Prostate gland (tissue), 2 donors: Measurements from ENCODE around the gene DNAH14. TPM values are rescaled to one million over a fixed set of nuclear protein-coding genes. Genes with fewer than 3 reads are reported as not detected.
"Not testable (repeated sequence)": the region's sequence is repeated elsewhere in the genome, so short reads cannot be mapped to it uniquely, and the experiment has no call there.

Experiments
- DNase-seq: peaks from one replicate; pipeline ENCODE4 v3.0.0-alpha.2; 2019; ENCODE audit warnings: low spot score
- H3K27ac ChIP-seq, 2 donors: fragments of 200-600 bp; sonication (generic); 2 replicates each; pipeline ENCODE4 v1.5.1; 2017 to 2019
- H3K27me3 ChIP-seq: fragments of 200-600 bp; sonication (generic); replicated peaks from 2 replicates; pipeline ENCODE4 v1.5.1; 2019; ENCODE audit not compliant: insufficient read depth
- H3K36me3 ChIP-seq, 2 donors: fragments of 200-600 bp; sonication (generic); 1 replicate in 1 of 2; 2 replicates in 1 of 2; pipeline versions ENCODE4 v1.5.1 to v1.8.1; 2017 to 2019
- H3K4me1 ChIP-seq: fragments of 200-600 bp; sonication (generic); replicated peaks from 2 replicates; pipeline ENCODE4 v1.5.1; 2019
- H3K4me3 ChIP-seq, 2 donors: fragments of 200-600 bp; sonication (generic); 2 replicates each; pipeline ENCODE4 v1.5.1; 2017 to 2019
- H3K9me3 ChIP-seq: fragments of 200-600 bp; sonication (generic); 2 replicates; pipeline ENCODE4 v1.5.1; 2017
- CTCF ChIP-seq, 4 experiments: fragments of 200-600 bp in 2 of 4; fragments of 450-650 bp in 2 of 4; sonication (generic) in 2 of 4; IDR thresholded peaks; 1 replicate in 3 of 4; 2 replicates in 1 of 4; pipeline ENCODE4 v1.5.1; 2016 to 2019; ENCODE audit warnings: antibody characterized with exemption in 4 of 4, mild to moderate bottlenecking in 2 of 4, moderate library complexity in 2 of 4
- POLR2A ChIP-seq: fragments of 450-650 bp; IDR thresholded peaks from one replicate; pipeline ENCODE4 v1.6.1; 2016; ENCODE audit warnings: antibody characterized with exemption, mild to moderate bottlenecking
- POLR2AphosphoS5 ChIP-seq: sonication (generic); formaldehyde crosslinking; IDR thresholded peaks from one replicate; pipeline ENCODE4 v1.6.1; 2017; ENCODE audit warnings: antibody characterized with exemption
- WGBS: methylation state at CpG from one replicate; pipeline ENCODE4 v1.1.5; 2018; 5-methylcytosine and 5-hydroxymethylcytosine counted together
- intact Hi-C: fragments of 100-400 bp; cut with DNase I; formaldehyde crosslinking; loops from one replicate; pipeline ENCODE4 v1.14.2; 2022
- total RNA-seq, 2 donors: library from RNA; depleted of rRNA; stranded (reverse); fragments of >200 nt; gene quantifications; one replicate each; pipeline ENCODE4 v1.1.0, GENCODE V29; 2016

DNAH14 gene
- total RNA-seq, 2 donors from 2014 or later = 16.5 to 26.8 TPM

DNA sequence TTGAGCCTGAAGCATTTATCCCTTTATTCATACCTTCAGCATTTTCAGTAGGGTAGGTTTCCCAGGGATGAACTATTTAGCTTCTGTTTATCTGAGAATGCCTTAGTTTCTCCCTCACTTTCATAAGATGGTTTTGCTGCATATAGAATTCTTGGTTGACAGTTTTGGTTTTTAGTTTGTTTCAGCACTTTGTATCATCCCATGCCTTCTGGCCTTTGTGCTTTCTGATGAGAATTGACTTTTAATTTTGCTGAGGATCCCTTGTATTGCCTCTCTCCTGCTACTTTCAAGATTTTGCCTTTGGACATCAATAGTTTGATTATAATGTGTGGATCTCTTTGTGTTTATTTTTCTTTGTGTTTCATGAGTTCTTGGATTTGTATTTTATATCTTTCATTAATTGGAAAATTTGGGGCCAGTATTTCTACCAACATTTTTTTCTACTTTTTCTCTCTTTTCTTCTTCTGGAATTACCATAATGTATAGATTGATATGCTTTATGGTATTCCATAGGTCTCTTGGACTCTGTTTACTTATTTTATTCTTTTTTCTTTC lies 261.8 kb downstream of the DNAH14 start:
- no peaks in the 10 kb centered on the region for H3K4me1 ChIP-seq
- no peaks in the 10 kb centered on the region for H3K36me3 ChIP-seq
- no peak overlapping the region for H3K27ac ChIP-seq
- TF ChIP-seq POLR2A = no peak
- intact Hi-C loops = no loop called here
- H3K4me3 ChIP-seq = no peak overlapping the region
- no peaks in the 10 kb centered on the region for H3K27me3 ChIP-seq
- DNase-seq = no peak
- no peaks in the 10 kb centered on the region for H3K9me3 ChIP-seq

GRCh38 chr1:225201447-225201846 lies 272.0 kb downstream of the DNAH14 start:
- no peaks in the 10 kb centered on the region for H3K27me3 ChIP-seq
- no peak for TF ChIP-seq CTCF (IDR thresholded peaks at IDR 0.05)
- TF ChIP-seq POLR2AphosphoS5 = no peak
- no peak for TF ChIP-seq POLR2A
- no peaks in the 10 kb centered on the region for H3K4me1 ChIP-seq
- no peaks in the 10 kb centered on the region for H3K9me3 ChIP-seq
- no peaks in the 10 kb centered on the region for H3K36me3 ChIP-seq
- WGBS = 61% methylated on average over 3 of the region's 3 CpGs
- H3K27ac ChIP-seq = no peak overlapping the region
- intact Hi-C loops = no loop called here
- no peak overlapping the region for H3K4me3 ChIP-seq
- DNase-seq = no peak

DNA sequence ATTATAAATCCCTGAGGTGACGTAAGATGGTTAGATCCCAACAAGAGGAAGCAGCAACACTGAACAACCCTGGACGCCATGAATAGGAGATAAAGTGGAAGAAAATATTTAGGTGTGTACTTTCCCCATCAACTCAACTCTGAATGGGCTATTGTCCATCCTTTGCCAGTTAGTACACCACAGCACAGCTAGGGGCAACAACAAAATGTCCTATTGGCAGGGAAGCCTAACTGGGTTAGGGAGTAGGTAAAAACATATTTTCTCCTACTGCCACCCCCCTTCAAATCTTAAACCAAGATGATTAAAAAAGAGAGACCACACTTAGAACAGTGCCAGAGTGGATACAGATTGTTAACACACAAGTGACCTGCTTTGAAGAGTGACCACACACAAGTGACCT lies 278.3 kb downstream of the DNAH14 start:
- Histone ChIP-seq H3K36me3 (no peaks in the 10 kb centered on the region), H3K4me3 (no peak overlapping the region), H3K27me3 (no peaks in the 10 kb centered on the region), H3K4me1 (no peaks in the 10 kb centered on the region), H3K9me3 (no peaks in the 10 kb centered on the region), H3K27ac (no peak overlapping the region)
- intact Hi-C loops = no loop called here
- DNase-seq = no peak
- TF ChIP-seq CTCF (IDR thresholded peaks at IDR 0.05) (no peak), POLR2A (no peak), POLR2AphosphoS5 (no peak)
- WGBS = 100% methylated on average over 2 of the region's 2 CpGs

DNA sequence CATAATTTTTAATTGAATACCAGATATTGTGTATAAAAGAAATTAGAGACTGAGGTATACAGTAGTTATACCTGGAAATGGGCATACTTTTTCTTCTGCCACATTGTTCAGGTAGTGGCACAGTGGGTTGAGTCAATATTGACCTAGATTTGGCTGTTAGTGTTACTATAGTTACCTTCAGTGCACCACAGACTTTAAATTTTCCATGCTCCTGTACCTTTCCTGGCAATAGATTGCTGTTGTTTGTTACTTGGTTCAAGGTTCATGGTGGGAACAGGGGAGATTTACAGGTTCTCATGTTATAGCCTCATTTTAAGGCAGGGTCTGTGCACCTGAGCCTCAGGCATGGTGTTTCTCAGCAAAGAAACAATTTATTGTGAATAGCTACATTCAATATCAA lies 279.7 kb downstream of the DNAH14 start:
- no peaks in the 10 kb centered on the region for H3K36me3 ChIP-seq
- DNase-seq = no peak
- H3K4me3 ChIP-seq = no peak overlapping the region
- no peaks in the 10 kb centered on the region for H3K9me3 ChIP-seq
- no peaks in the 10 kb centered on the region for H3K27me3 ChIP-seq
- no peak for TF ChIP-seq CTCF (IDR thresholded peaks at IDR 0.05)
- TF ChIP-seq POLR2A = no peak
- no peak for TF ChIP-seq POLR2AphosphoS5
- intact Hi-C loops = no loop called here
- H3K4me1 ChIP-seq = no peaks in the 10 kb centered on the region
- no peak overlapping the region for H3K27ac ChIP-seq

DNA sequence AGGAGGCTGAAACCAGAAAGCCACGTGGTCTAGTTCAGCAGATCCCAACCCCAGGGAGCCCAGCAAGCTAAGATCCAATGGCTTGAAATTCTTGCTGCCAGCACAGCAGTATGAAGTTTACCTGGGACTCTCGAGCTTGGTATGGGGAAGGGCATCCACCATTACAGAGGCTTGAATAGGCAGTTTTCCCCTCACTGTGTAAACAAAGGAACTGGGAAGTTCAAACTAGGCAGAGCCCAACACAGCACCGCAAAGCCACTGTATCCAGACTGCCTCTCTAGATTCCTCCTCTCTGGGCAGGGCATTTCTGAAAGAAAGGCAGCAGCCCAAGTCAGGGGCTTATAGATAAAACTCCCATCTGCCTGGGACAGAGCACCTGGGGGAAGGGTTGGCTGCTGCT lies 280.7 kb downstream of the DNAH14 start:
- intact Hi-C loops, H3K27me3 ChIP-seq, H3K36me3 ChIP-seq, H3K9me3 ChIP-seq, H3K4me3 ChIP-seq, H3K27ac ChIP-seq, H3K4me1 ChIP-seq, DNase-seq: not testable (repeated sequence)
- 82% methylated on average over 3 of the region's 3 CpGs for WGBS

DNA sequence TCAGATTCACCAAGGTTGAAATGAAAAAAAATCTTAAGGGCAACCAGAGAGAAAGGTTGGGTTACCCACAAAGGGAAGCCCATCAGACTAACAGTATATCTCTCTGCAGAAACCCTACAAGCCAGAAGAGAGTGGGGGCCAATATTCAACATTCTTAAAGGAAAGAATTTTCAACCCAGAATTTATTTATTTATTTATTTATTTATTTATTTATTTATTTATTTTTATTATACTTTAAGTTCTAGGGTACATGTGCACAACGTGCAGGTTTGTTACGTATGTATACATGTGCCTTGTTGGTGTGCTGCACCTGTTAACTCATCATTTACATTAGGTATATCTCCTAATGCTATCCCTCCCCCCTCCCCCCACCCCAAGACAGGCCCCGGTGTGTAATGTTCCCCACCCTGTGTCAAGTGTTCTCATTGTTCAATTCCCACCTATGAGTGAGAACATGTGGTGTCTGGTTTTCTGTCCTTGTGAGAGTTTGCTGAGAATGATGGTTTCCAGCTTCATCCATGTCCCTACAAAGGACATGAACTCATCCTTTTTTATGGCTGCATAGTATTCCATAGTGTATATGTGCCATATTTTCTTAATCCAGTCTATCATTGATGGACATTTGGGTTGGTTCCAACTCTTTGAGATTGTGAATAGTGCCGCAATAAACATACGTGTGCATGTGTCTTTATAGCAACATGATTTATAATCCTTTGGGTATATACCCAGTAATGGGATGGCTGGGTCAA lies 282.4 kb downstream of the DNAH14 start:
- H3K36me3 ChIP-seq, H3K4me3 ChIP-seq, H3K27me3 ChIP-seq, H3K4me1 ChIP-seq, H3K9me3 ChIP-seq, intact Hi-C loops, DNase-seq, H3K27ac ChIP-seq: not testable (repeated sequence)
- WGBS = 96% methylated on average over 5 of the region's 5 CpGs
